ENCODE data around the gene ROR2.

GRCh38 chr9:91625331-91625730, 324.7 kb downstream of the ROR2 start:
- TF ChIP-seq POLR2AphosphoS5 (IDR thresholded peaks at IDR 0.05; ENCODE audit: low read depth, low read length) (no peak), TAF1 (IDR thresholded peaks at IDR 0.05; ENCODE audit: borderline replicate concordance, insufficient read depth, low read length) (no peak)
